H1 (cell line): ENCODE measurements around the gene ELMO1.

Source experiments
- CTCF ChIP-seq, 3 experiments: IDR thresholded peaks; 1 replicate in 2 of 3; 2 replicates in 1 of 3; pipeline versions ENCODE4 v1.5.1 to v1.6.1; 2011; ENCODE audit warnings: low read length in 3 of 3, mild to moderate bottlenecking in 3 of 3, inconsistent platforms in 2 of 3, low read depth in 1 of 3, moderate library complexity in 1 of 3; ENCODE audit not compliant: insufficient read depth in 1 of 3; ENCODE audit errors: control extremely low read depth in 1 of 3
- PHF8 ChIP-seq: fragments of 200-600 bp; sonication (generic); conservative IDR thresholded peaks from 2 replicates; pipeline ENCODE4 v1.7.1; 2012; ENCODE audit warnings: low read depth, mild to moderate bottlenecking, inconsistent platforms, low read length, moderate library complexity
- POLR2A ChIP-seq, 2 experiments: IDR thresholded peaks; 1 replicate in 1 of 2; 2 replicates in 1 of 2; pipeline ENCODE4 v1.6.1; 2011; ENCODE audit warnings: low read depth in 2 of 2, low read length in 2 of 2, mild to moderate bottlenecking in 2 of 2; ENCODE audit errors: control extremely low read depth in 1 of 2
- SP4 ChIP-seq: IDR thresholded peaks from 2 replicates; pipeline ENCODE4 v1.6.1; 2012; ENCODE audit warnings: low read length, inconsistent platforms
- TAF1 ChIP-seq: IDR thresholded peaks from 2 replicates; pipeline ENCODE4 v1.6.1; 2011; ENCODE audit warnings: mild to moderate bottlenecking, low read depth, low read length
- TBP ChIP-seq: IDR thresholded peaks from 2 replicates; pipeline ENCODE4 v1.6.1; 2011; ENCODE audit warnings: low read depth, low read length, improper control_type of control experiment

DNA sequence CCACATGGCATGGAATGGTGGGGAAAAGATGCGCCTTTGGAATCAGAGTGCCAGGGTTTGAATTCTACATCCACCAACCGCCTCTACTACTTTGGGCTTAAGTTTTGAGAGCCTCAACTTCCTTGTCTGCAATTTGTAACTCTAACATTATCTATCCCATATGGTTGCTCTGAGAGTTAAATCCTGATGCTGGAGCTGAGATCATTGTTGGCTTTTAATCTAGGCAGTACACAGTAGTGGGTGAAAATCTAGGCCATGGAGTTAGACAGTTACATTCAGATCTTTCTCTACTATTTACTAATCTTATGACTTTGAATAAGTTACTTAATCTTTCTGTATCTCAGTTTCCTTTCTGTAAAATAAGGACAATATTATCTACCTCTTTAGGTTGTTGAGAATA, 574.6 kb downstream of the ELMO1 start:
- no peak for TF ChIP-seq TAF1
- no peak for TF ChIP-seq PHF8
- no peak for TF ChIP-seq CTCF (IDR thresholded peaks at IDR 0.05; ENCODE audit: control extremely low read depth in 1 of 3, insufficient read depth in 1 of 3, low read depth in 1 of 3, low read length in 3 of 3)
- TF ChIP-seq TBP = no peak
- no peak for TF ChIP-seq SP4
- TF ChIP-seq POLR2A (IDR thresholded peaks at IDR 0.05; ENCODE audit: control extremely low read depth in 1 of 2, low read depth in 2 of 2, low read length in 2 of 2) = no peak
